Neural crest cell (in vitro differentiated cells): Measurements from ENCODE around the gene PXDN. TPM values are rescaled to one million over a fixed set of nuclear protein-coding genes. Genes with fewer than 3 reads are reported as not detected.
"Not testable (repeated sequence)": the region's sequence is repeated elsewhere in the genome, so short reads cannot be mapped to it uniquely, and the experiment has no call there.

ENCODE experiments used
- DNase-seq: peaks from one replicate; pipeline ENCODE4 v3.0.0; 2021; ENCODE audit warnings: low read depth, mixed read lengths, low spot score
- H3K27ac Mint-ChIP-seq: one replicate; pipeline ENCODE4 v1.8.0; 2021; ENCODE audit warnings: mild to moderate bottlenecking, mixed read lengths; ENCODE audit not compliant: unreplicated experiment
- H3K27me3 Mint-ChIP-seq: 2 replicates; pipeline ENCODE4 v1.8.0; 2021; ENCODE audit warnings: low read depth, mild to moderate bottlenecking, mixed read lengths
- H3K36me3 Mint-ChIP-seq: 2 replicates; pipeline ENCODE4 v1.8.0; 2021; ENCODE audit warnings: low read depth, mild to moderate bottlenecking, mixed read lengths
- H3K4me1 Mint-ChIP-seq: 2 replicates; pipeline ENCODE4 v1.8.0; 2021; ENCODE audit warnings: mixed read lengths
- H3K4me3 Mint-ChIP-seq: one replicate; pipeline ENCODE4 v1.8.0; 2021; ENCODE audit warnings: mild to moderate bottlenecking, mixed read lengths
- H3K9me3 Mint-ChIP-seq: 2 replicates; pipeline ENCODE4 v1.8.0; 2021; ENCODE audit warnings: mixed read lengths
- total RNA-seq: library from RNA; stranded (reverse); gene quantifications from 2 replicates; pipeline ENCODE4 v1.2.1, GENCODE V29; 2021
- TF ChIP-seq, protein P1 (sequence below): fragments of 200-600 bp; sonication (generic); conservative IDR thresholded peaks from 2 replicates; pipeline ENCODE4 v1.5.0; 2021; ENCODE audit warnings: antibody characterized with exemption, mild to moderate bottlenecking

The PXDN gene
- total RNA-seq, 1 donor from 2014 or later = 218 TPM

DNA sequence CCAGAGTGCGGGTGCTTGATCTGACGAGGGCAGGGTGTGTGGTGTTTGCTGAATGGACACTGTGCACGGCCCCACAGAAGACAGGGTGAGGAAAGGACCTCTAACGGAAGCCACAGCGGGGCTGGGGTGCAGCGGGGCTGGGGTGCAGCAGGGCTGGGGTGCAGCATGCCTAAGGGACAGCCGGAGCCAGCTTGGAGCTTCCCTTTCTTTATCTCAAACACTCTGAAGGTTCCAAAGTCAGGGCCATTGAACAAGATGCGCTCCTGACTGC lies 35.0 kb downstream of the PXDN start:
- H3K4me3 Mint-ChIP-seq = peak overlapping the region; percentile 38
- TF ChIP-seq, protein P1, sequence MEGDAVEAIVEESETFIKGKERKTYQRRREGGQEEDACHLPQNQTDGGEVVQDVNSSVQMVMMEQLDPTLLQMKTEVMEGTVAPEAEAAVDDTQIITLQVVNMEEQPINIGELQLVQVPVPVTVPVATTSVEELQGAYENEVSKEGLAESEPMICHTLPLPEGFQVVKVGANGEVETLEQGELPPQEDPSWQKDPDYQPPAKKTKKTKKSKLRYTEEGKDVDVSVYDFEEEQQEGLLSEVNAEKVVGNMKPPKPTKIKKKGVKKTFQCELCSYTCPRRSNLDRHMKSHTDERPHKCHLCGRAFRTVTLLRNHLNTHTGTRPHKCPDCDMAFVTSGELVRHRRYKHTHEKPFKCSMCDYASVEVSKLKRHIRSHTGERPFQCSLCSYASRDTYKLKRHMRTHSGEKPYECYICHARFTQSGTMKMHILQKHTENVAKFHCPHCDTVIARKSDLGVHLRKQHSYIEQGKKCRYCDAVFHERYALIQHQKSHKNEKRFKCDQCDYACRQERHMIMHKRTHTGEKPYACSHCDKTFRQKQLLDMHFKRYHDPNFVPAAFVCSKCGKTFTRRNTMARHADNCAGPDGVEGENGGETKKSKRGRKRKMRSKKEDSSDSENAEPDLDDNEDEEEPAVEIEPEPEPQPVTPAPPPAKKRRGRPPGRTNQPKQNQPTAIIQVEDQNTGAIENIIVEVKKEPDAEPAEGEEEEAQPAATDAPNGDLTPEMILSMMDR = no peak
- DNase-seq = no peak
- peaks cover 3% of the 10 kb centered on the region for H3K27me3 Mint-ChIP-seq
- H3K27ac Mint-ChIP-seq = no peak overlapping the region
- H3K4me1 Mint-ChIP-seq = peaks cover 60% of the 10 kb centered on the region
- peaks cover 3% of the 10 kb centered on the region for H3K36me3 Mint-ChIP-seq
- H3K9me3 Mint-ChIP-seq = no peaks in the 10 kb centered on the region

DNA sequence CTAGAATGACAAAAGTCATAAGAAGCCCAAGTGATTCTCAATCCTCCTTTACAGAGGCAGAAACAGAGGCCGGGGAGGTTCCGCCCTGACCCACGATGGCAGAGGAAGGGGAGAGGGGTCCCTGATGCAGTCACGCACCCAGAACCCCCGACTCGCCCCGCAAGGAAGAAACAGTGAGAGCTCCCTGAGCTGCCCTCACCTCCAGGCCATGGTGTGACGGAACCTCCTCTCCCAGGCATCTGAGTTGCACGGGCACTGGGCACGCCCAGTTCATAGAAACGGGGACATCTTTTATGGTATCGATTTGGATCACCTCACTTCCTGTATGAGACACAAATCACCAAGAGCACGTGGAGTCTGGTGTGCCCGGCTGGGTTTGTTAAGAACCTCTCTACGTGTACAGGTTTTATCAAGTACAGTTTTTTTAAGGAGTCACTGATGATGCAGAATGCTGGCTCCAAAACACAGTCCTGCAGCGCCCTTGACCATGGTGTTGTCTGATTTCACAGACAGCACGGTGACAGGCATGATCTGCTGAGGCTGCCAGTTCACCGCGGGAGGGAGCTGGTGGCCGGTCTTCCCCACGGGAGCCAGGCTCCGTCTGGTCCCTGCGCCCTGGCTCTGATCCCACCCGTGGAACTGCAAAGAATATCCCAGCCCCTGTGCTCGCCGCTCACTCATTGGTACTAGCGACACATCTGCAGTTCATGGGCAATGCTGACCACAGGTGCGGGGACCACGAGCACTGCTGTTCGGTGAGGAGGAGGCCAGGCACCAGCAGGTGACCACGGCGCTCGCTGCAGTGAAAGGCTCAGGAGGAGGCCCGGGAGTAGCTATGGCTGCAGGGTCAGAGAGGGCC lies 35.6 kb downstream of the PXDN start:
- no peak overlapping the region for H3K27ac Mint-ChIP-seq
- TF ChIP-seq, protein P1 = no peak
- peaks cover 55% of the 10 kb centered on the region for H3K4me1 Mint-ChIP-seq
- H3K4me3 Mint-ChIP-seq = peak overlapping the region; percentile 38
- peaks cover 3% of the 10 kb centered on the region for H3K27me3 Mint-ChIP-seq
- H3K9me3 Mint-ChIP-seq = no peaks in the 10 kb centered on the region
- no peak for DNase-seq
- H3K36me3 Mint-ChIP-seq = peaks cover 3% of the 10 kb centered on the region

DNA sequence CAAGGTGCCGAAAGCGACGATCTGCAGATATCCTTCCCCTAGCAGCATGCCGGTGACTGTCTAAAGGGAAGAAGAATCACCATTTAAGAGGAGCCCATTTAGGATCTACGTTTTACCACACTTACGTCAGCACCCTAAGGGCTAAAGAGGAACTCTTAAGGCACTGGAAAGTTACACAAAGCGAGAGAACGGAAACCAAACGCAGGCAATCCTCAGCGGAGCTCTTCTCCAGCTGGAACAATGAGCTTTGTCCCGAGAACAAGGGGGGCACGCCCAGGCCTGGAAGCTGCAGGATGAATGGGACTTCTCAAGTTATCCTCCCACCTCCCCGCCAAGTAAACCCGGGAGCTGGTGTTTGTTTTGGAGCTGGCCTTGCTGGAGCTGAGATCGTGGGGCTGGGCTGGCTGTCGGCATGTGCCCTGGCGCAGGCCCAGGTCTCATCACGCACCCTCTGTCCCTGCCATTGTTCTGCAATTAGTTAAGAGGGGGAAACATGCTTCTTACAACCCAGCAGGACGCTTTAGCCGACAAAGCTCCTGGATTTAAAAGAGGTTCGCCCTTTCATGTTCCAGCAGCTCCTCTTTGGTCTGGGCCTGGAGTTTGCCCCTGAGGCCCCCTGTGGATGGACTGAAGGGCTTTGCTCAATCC lies 36.4 kb downstream of the PXDN start:
- H3K27ac Mint-ChIP-seq = no peak overlapping the region
- peaks cover 53% of the 10 kb centered on the region for H3K4me1 Mint-ChIP-seq
- H3K9me3 Mint-ChIP-seq = no peaks in the 10 kb centered on the region
- peaks cover 3% of the 10 kb centered on the region for H3K27me3 Mint-ChIP-seq
- H3K36me3 Mint-ChIP-seq = peaks cover 3% of the 10 kb centered on the region
- no peak for DNase-seq
- TF ChIP-seq, protein P1 = no peak
- peak overlapping the region; percentile 23 for H3K4me3 Mint-ChIP-seq

GRCh38 chr2:1706089-1706841 lies 38.0 kb downstream of the PXDN start:
- not testable (repeated sequence) for H3K27me3 Mint-ChIP-seq, DNase-seq, H3K4me3 Mint-ChIP-seq, H3K36me3 Mint-ChIP-seq, H3K9me3 Mint-ChIP-seq, H3K27ac Mint-ChIP-seq
- H3K4me1 Mint-ChIP-seq = peaks cover 56% of the 10 kb centered on the region

- no peak for DNase-seq
- Mint-ChIP-seq H3K4me1 (peaks cover 56% of the 10 kb centered on the region), H3K36me3 (peaks cover 7% of the 10 kb centered on the region), H3K27ac (no peak overlapping the region), H3K27me3 (peaks cover 8% of the 10 kb centered on the region), H3K4me3 (no peak overlapping the region), H3K9me3 (no peaks in the 10 kb centered on the region)
- TF ChIP-seq, protein P1 = no peak
These were observed 38.7 kb downstream of the PXDN start for GRCh38 chr2:1705557-1706076.
